ENCODE data around the gene SIRT3.

- TF ChIP-seq CTCF (IDR thresholded peaks at IDR 0.05; ENCODE audit: insufficient read depth, low read length, poor library complexity, severe bottlenecking) (no peak), EZH2phosphoT487 (conservative IDR thresholded peaks at IDR 0.05; ENCODE audit: low read length) (no peak)
These were observed 17.7 kb upstream of the SIRT3 start for GRCh38 chr11:253886-254270.

Measured in SU-DHL-6 (cell line).